Astrocyte (in vitro differentiated cells and primary cell): ENCODE results near the gene CD59.

Experiments used
- CTCF ChIP-seq: IDR thresholded peaks from 2 replicates; pipeline ENCODE4 v1.5.1; 2011; ENCODE audit warnings: low read depth, mild to moderate bottlenecking, inconsistent platforms, low read length, moderate library complexity; ENCODE audit not compliant: insufficient read depth
- EZH2 ChIP-seq: IDR thresholded peaks from 2 replicates; pipeline ENCODE4 v1.6.1; 2012; ENCODE audit warnings: mild to moderate bottlenecking, low read length, inconsistent platforms; ENCODE audit not compliant: insufficient read depth

DNA sequence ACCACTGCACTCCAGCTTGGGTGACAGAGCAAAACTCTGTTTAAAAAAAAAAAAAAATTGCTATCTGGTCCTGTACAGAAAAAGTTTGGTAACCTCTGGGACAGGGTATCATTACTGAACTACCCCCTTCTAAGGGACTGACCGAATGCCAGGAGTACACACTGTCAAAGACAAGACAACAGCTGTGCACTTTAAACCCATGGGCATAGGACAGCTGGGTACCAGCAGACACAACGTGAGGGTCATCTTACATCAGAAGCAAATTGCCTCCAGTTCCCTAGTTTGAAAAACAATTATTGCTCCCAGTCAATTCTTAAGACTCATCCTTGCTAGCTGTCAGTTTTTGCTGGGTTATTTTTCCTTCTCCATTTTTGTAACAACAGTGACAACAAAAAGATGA, 17.8 kb downstream of the CD59 start:
- TF ChIP-seq CTCF (no peak), EZH2 (no peak)
